ENCODE measurements around the gene NDRG3.

GRCh38 chr20:36682311-36682710 lies 63.6 kb downstream of the NDRG3 start:
- TF ChIP-seq, protein P1, sequence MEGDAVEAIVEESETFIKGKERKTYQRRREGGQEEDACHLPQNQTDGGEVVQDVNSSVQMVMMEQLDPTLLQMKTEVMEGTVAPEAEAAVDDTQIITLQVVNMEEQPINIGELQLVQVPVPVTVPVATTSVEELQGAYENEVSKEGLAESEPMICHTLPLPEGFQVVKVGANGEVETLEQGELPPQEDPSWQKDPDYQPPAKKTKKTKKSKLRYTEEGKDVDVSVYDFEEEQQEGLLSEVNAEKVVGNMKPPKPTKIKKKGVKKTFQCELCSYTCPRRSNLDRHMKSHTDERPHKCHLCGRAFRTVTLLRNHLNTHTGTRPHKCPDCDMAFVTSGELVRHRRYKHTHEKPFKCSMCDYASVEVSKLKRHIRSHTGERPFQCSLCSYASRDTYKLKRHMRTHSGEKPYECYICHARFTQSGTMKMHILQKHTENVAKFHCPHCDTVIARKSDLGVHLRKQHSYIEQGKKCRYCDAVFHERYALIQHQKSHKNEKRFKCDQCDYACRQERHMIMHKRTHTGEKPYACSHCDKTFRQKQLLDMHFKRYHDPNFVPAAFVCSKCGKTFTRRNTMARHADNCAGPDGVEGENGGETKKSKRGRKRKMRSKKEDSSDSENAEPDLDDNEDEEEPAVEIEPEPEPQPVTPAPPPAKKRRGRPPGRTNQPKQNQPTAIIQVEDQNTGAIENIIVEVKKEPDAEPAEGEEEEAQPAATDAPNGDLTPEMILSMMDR (IDR thresholded peaks at IDR 0.05) = no peak
- TF ChIP-seq POLR2AphosphoS5 (IDR thresholded peaks at IDR 0.05; ENCODE audit: insufficient read depth in 1 of 2, low read depth in 1 of 2) = no peak

Measured in vagina (tissue), 2 donors.